H1 (cell line): ENCODE data around the gene DYDC1. TPM values are rescaled to one million over a fixed set of nuclear protein-coding genes. Genes with fewer than 3 reads are reported as not detected.

ENCODE experiments used
- CTCF ChIA-PET: fragments of 300-600 bp; sonication (Branson Sonifier 250); formaldehyde crosslinking; loops from one replicate; lab custom pipeline; 2021; ENCODE audit not compliant: partially characterized antibody; lab: Charles Lee
- POLR2A ChIA-PET: fragments of 300-600 bp; sonication (Branson Sonifier 250); formaldehyde crosslinking; loops from one replicate; lab custom pipeline; 2021; ENCODE audit warnings: inconsistent platforms; ENCODE audit not compliant: partially characterized antibody; lab: Charles Lee
- DNase-seq, 2 experiments: peaks; one replicate each; pipeline versions ENCODE4 v3.0.0 to v3.0.0-alpha.2; 2010 to 2022; ENCODE audit warnings: low spot score in 2 of 2, low read depth in 1 of 2, mixed read lengths in 1 of 2
- FAIRE-seq: peaks from 2 replicates; lab custom pipeline; 2011; peaks lifted over from hg19 to GRCh38; lab: Jason Lieb, UNC
- H2AFZ ChIP-seq: 2 replicates; pipeline ENCODE4 v1.8.1; 2012; ENCODE audit warnings: low read length, inconsistent platforms
- H2AK5ac ChIP-seq: 2 replicates; pipeline ENCODE4 v1.6.1; 2013; ENCODE audit warnings: low read depth, low read length
- H2BK120ac ChIP-seq: replicated peaks from 2 replicates; pipeline ENCODE3; 2013; ENCODE audit warnings: low read depth, low read length, inconsistent platforms
- H2BK12ac ChIP-seq: 2 replicates; pipeline ENCODE4 v1.6.1; 2013; ENCODE audit warnings: low read depth, low read length
- H2BK15ac ChIP-seq: 2 replicates; pipeline ENCODE4 v1.6.1; 2013; ENCODE audit warnings: low read length
- H2BK20ac ChIP-seq: 2 replicates; pipeline ENCODE4 v1.6.1; 2013; ENCODE audit warnings: low read length
- H2BK5ac ChIP-seq: 2 replicates; pipeline ENCODE4 v1.6.1; 2013; ENCODE audit warnings: low read depth, low read length
- H3K14ac ChIP-seq: 2 replicates; pipeline ENCODE4 v1.6.1; 2013; ENCODE audit warnings: inconsistent platforms; ENCODE audit not compliant: insufficient read length
- H3K18ac ChIP-seq: 2 replicates; pipeline ENCODE4 v1.6.1; 2013; ENCODE audit warnings: low read length; ENCODE audit errors: extremely low read depth
- H3K23ac ChIP-seq: 2 replicates; pipeline ENCODE4 v1.6.1; 2013; ENCODE audit warnings: inconsistent platforms; ENCODE audit not compliant: insufficient read length
- H3K23me2 ChIP-seq: 2 replicates; pipeline ENCODE4 v1.6.1; 2013; ENCODE audit warnings: low read depth, low read length
- H3K27ac ChIP-seq: 2 replicates; pipeline ENCODE4 v1.6.1; 2011; ENCODE audit warnings: low read depth, low read length, inconsistent platforms
- H3K27me3 ChIP-seq, 4 experiments: replicated peaks in 1 of 4; 1 replicate in 1 of 4; 2 replicates in 3 of 4; pipeline versions ENCODE4 v1.6.1 to v1.8.1; 2011 to 2013; ENCODE audit warnings: low read length in 3 of 4, mild to moderate bottlenecking in 3 of 4, inconsistent platforms in 2 of 4, mixed read lengths in 2 of 4, moderate library complexity in 1 of 4; ENCODE audit not compliant: control insufficient read depth in 3 of 4, insufficient read depth in 3 of 4; ENCODE audit errors: extremely low read depth in 1 of 4
- H3K36me3 ChIP-seq, 4 experiments: 2 replicates each; pipeline versions ENCODE4 v1.6.1 to v1.8.1; 2011 to 2013; ENCODE audit warnings: mild to moderate bottlenecking in 4 of 4, low read length in 3 of 4, moderate library complexity in 2 of 4, control low read depth in 1 of 4, inconsistent platforms in 1 of 4; ENCODE audit not compliant: insufficient read depth in 4 of 4, control insufficient read depth in 2 of 4
- H3K4ac ChIP-seq: replicated peaks from 2 replicates; pipeline ENCODE3; 2013; ENCODE audit warnings: low read length, low read depth, mixed read lengths, inconsistent platforms; ENCODE audit not compliant: insufficient read length
- H3K4me1 ChIP-seq, 4 experiments: replicated peaks in 1 of 4; 1 replicate in 1 of 4; 2 replicates in 3 of 4; pipeline versions ENCODE4 v1.6.1 to v1.8.1; 2011 to 2013; ENCODE audit warnings: low read length in 3 of 4, inconsistent platforms in 2 of 4, mixed read lengths in 1 of 4; ENCODE audit not compliant: insufficient read depth in 4 of 4, control insufficient read depth in 3 of 4
- H3K4me2 ChIP-seq, 2 experiments: 2 replicates each; pipeline versions ENCODE4 v1.6.1 to v1.8.1; 2011 to 2013; ENCODE audit warnings: low read depth in 2 of 2, low read length in 2 of 2, control low read depth in 1 of 2, inconsistent platforms in 1 of 2, mild to moderate bottlenecking in 1 of 2; ENCODE audit not compliant: insufficient read depth in 1 of 2
- H3K4me3 ChIP-seq, 4 experiments: fragments of 200-600, 300-600 bp in 1 of 4; sonication (generic), shearing (Covaris generic), sonication (Bioruptor Twin) in 1 of 4; 2 replicates each; pipeline versions ENCODE4 v1.5.1 to v1.8.1; 2011 to 2016; ENCODE audit warnings: low read length in 4 of 4, low read depth in 3 of 4, control low read depth in 2 of 4, inconsistent platforms in 2 of 4, mild to moderate bottlenecking in 2 of 4, mixed read lengths in 1 of 4, moderate library complexity in 1 of 4; ENCODE audit not compliant: insufficient read depth in 2 of 4; ENCODE audit errors: extremely low read depth in 1 of 4
- H3K56ac ChIP-seq: replicated peaks from 2 replicates; pipeline ENCODE3; 2013; ENCODE audit warnings: low read depth, mild to moderate bottlenecking, mixed read lengths, low read length, inconsistent platforms; ENCODE audit not compliant: insufficient read length
- H3K79me1 ChIP-seq: 2 replicates; pipeline ENCODE4 v1.6.1; 2013; ENCODE audit warnings: low read depth, low read length, control low read depth
- H3K79me2 ChIP-seq, 2 experiments: 2 replicates each; pipeline versions ENCODE4 v1.6.1 to v1.8.1; 2012 to 2013; ENCODE audit warnings: low read length in 2 of 2, mild to moderate bottlenecking in 2 of 2, inconsistent platforms in 1 of 2; ENCODE audit not compliant: insufficient read depth in 2 of 2, control insufficient read depth in 1 of 2
- H3K9ac ChIP-seq, 4 experiments: replicated peaks in 1 of 4; 1 replicate in 1 of 4; 2 replicates in 3 of 4; pipeline versions ENCODE4 v1.6.1 to v1.8.1; 2011 to 2013; ENCODE audit warnings: low read depth in 3 of 4, low read length in 3 of 4, control low read depth in 2 of 4, mild to moderate bottlenecking in 2 of 4, moderate library complexity in 2 of 4, inconsistent platforms in 1 of 4; ENCODE audit errors: extremely low read depth in 1 of 4
- H3K9me3 ChIP-seq, 2 experiments: 2 replicates each; pipeline versions ENCODE4 v1.6.1 to v1.8.1; 2012 to 2013; ENCODE audit warnings: mild to moderate bottlenecking in 2 of 2, moderate library complexity in 2 of 2, control low read depth in 1 of 2, inconsistent platforms in 1 of 2, low read depth in 1 of 2, low read length in 1 of 2, mixed read lengths in 1 of 2; ENCODE audit not compliant: insufficient read depth in 2 of 2
- H4K20me1 ChIP-seq, 2 experiments: replicated peaks in 1 of 2; 2 replicates each; pipeline versions ENCODE3 to v1.8.1; 2011 to 2013; ENCODE audit warnings: inconsistent platforms in 2 of 2, low read length in 2 of 2, mild to moderate bottlenecking in 1 of 2; ENCODE audit not compliant: insufficient read depth in 2 of 2, control insufficient read depth in 1 of 2
- H4K5ac ChIP-seq: 2 replicates; pipeline ENCODE4 v1.6.1; 2013; ENCODE audit warnings: low read length, low read depth, mixed read lengths, inconsistent platforms; ENCODE audit not compliant: insufficient read length
- H4K8ac ChIP-seq: 2 replicates; pipeline ENCODE4 v1.8.0; 2013; ENCODE audit warnings: mild to moderate bottlenecking, moderate library complexity, low read length, inconsistent platforms; ENCODE audit not compliant: insufficient read depth; ENCODE audit errors: extremely low read depth
- H4K91ac ChIP-seq: replicated peaks from 2 replicates; pipeline ENCODE3; 2013; ENCODE audit warnings: low read length, mixed read lengths, inconsistent platforms; ENCODE audit not compliant: insufficient read length
- FOSL1 ChIP-seq: IDR thresholded peaks from 2 replicates; pipeline ENCODE4 v1.6.1; 2011; ENCODE audit warnings: mild to moderate bottlenecking, low read depth, low read length, moderate library complexity; ENCODE audit not compliant: insufficient read depth
- RBBP5 ChIP-seq: IDR thresholded peaks from 2 replicates; pipeline ENCODE4 v1.7.1; 2012; ENCODE audit warnings: low read depth, mild to moderate bottlenecking, inconsistent platforms, low read length, moderate library complexity, borderline replicate concordance
- RXRA ChIP-seq: IDR thresholded peaks from 2 replicates; pipeline ENCODE4 v1.6.1; 2011; ENCODE audit warnings: low read depth, mild to moderate bottlenecking, low read length, moderate library complexity; ENCODE audit not compliant: insufficient read depth
- SP2 ChIP-seq: IDR thresholded peaks from 2 replicates; pipeline ENCODE4 v1.6.1; 2012; ENCODE audit warnings: mild to moderate bottlenecking, low read length, inconsistent platforms
- SP4 ChIP-seq: IDR thresholded peaks from 2 replicates; pipeline ENCODE4 v1.6.1; 2012; ENCODE audit warnings: low read length, inconsistent platforms
- TAF7 ChIP-seq: optimal IDR thresholded peaks from 2 replicates; pipeline ENCODE3; 2011; ENCODE audit warnings: low read depth, mild to moderate bottlenecking, inconsistent platforms, low read length, moderate library complexity, borderline replicate concordance
- TEAD4 ChIP-seq: IDR thresholded peaks from 2 replicates; pipeline ENCODE4 v1.6.1; 2012; ENCODE audit warnings: low read depth, low read length, inconsistent platforms, mixed read lengths
- WGBS, 2 experiments: shearing (Covaris generic) in 1 of 2; methylation state at CpG; one replicate each; pipeline versions ENCODE4 v1.1.6 to v1.1.7; 2013 to 2015; ENCODE audit warnings: low lambda C conversion rate in 2 of 2, mixed read lengths in 2 of 2, inconsistent platforms in 1 of 2, low coverage in 1 of 2, missing lambda C conversion rate in 1 of 2; ENCODE audit not compliant: insufficient replicate concordance in 2 of 2, insufficient coverage in 1 of 2, insufficient read length in 1 of 2; ENCODE audit errors: extremely low coverage in 1 of 2, missing lambda C conversion rate in 1 of 2; 5-methylcytosine and 5-hydroxymethylcytosine counted together
- polyA plus RNA-seq, 7 experiments: library from polyadenylated mRNA; depleted of rRNA in 3 of 7; stranded (reverse) in 5 of 7; unstranded in 2 of 7; fragments of >200 nt in 5 of 7; fragments of 200-250 nt in 2 of 7; gene quantifications; 1 replicate in 5 of 7; 2 replicates in 1 of 7; 4 replicates in 1 of 7; pipeline versions ENCODE4 v1.2.1 to v1.2.3, GENCODE V29; 2011 to 2013; ENCODE audit warnings: missing spikeins in 2 of 7, mixed read lengths in 2 of 7
- total RNA-seq: library from RNA; stranded (reverse); fragmentation: NEBNext Ultra II Directional; extraction: Animal tissue kit (Norgen Biotek cat#: 25700); gene quantifications from 2 replicates; pipeline ENCODE4 v1.2.1, GENCODE V29; 2021
- TF ChIP-seq, protein P1 (sequence below): IDR thresholded peaks from 2 replicates; pipeline ENCODE4 v1.6.1; 2012; ENCODE audit warnings: low read length, inconsistent platforms
- TF ChIP-seq, protein P2 (sequence below), 3 experiments: IDR thresholded peaks; 1 replicate in 2 of 3; 2 replicates in 1 of 3; pipeline versions ENCODE4 v1.5.1 to v1.6.1; 2011; ENCODE audit warnings: low read length in 3 of 3, mild to moderate bottlenecking in 3 of 3, inconsistent platforms in 2 of 3, low read depth in 1 of 3, moderate library complexity in 1 of 3; ENCODE audit not compliant: insufficient read depth in 1 of 3; ENCODE audit errors: control extremely low read depth in 1 of 3
- TF ChIP-seq, protein P3 (sequence below): IDR thresholded peaks from 2 replicates; pipeline ENCODE4 v1.6.1; 2011; ENCODE audit warnings: low read depth, mild to moderate bottlenecking, low read length; ENCODE audit not compliant: insufficient read depth

Gene DYDC1
- total and polyA plus RNA-seq, 2 of the 8 experiments (the other 6 are each of a cell fraction or from before 2014, with no cell fraction given), result not detected

DNA sequence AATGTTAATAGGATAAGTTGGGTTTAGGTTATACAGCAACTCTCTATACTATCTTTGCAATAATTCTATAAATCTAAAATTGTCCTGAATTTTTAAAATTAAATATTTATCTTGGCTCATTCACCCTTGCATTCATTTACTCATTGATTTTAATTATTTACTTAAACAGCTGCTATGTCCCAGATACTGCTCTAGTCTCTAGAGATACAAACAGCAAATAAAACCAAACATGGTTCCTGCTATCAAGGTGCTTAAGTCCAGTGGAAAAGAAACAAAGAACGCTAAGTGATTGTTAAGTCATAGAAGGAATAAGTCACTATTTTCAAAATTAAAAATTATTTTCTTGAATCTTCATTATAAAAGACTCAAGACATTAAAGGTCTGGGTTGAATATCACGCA lies 37.2 kb downstream of the DYDC1 start:
- H3K18ac ChIP-seq, result no peak overlapping the region
- no peak overlapping the region for H2AK5ac ChIP-seq
- H4K91ac ChIP-seq, result no peak overlapping the region
- no peaks in the 10 kb centered on the region for H3K79me2 ChIP-seq
- H2BK5ac ChIP-seq, result no peak overlapping the region
- H3K23me2 ChIP-seq, result no peaks in the 10 kb centered on the region
- no peaks in the 10 kb centered on the region for H3K36me3 ChIP-seq
- H3K14ac ChIP-seq, result no peak overlapping the region
- no peaks in the 10 kb centered on the region; a peak in 1 of 4 replicates for H3K9me3 ChIP-seq
- no peak overlapping the region for H2BK120ac ChIP-seq
- H2BK15ac ChIP-seq, result no peak overlapping the region
- H3K4me2 ChIP-seq, result no peak overlapping the region
- H4K5ac ChIP-seq, result no peak overlapping the region
- H2AFZ ChIP-seq, result no peak overlapping the region
- H3K23ac ChIP-seq, result no peak overlapping the region
- no peak overlapping the region for H3K4me3 ChIP-seq
- H3K56ac ChIP-seq, result no peak overlapping the region
- H3K27me3 ChIP-seq, result no peaks in the 10 kb centered on the region
- H3K4me1 ChIP-seq, result no peaks in the 10 kb centered on the region
- 88% methylated on average over 2 of the region's 2 CpGs; no CpG with 5 or more reads in 1 of the 2 experiments for WGBS, 2 experiments
- ChIA-PET CTCF (no interaction called here), POLR2A (no interaction called here)
- H3K9ac ChIP-seq, result no peak overlapping the region
- no peaks in the 10 kb centered on the region for H3K79me1 ChIP-seq
- H3K4ac ChIP-seq, result no peak overlapping the region
- H3K27ac ChIP-seq, result no peak overlapping the region
- H2BK20ac ChIP-seq, result no peak overlapping the region
- H4K8ac ChIP-seq, result no peak overlapping the region
- FAIRE-seq (no peak), DNase-seq (no peak)
- H2BK12ac ChIP-seq, result no peak overlapping the region
- no peaks in the 10 kb centered on the region for H4K20me1 ChIP-seq
- TF ChIP-seq TAF7, result no peak
- TF ChIP-seq RBBP5, result no peak
- no peak for TF ChIP-seq SP2
- TF ChIP-seq SP4, result no peak
- TF ChIP-seq, protein P1, sequence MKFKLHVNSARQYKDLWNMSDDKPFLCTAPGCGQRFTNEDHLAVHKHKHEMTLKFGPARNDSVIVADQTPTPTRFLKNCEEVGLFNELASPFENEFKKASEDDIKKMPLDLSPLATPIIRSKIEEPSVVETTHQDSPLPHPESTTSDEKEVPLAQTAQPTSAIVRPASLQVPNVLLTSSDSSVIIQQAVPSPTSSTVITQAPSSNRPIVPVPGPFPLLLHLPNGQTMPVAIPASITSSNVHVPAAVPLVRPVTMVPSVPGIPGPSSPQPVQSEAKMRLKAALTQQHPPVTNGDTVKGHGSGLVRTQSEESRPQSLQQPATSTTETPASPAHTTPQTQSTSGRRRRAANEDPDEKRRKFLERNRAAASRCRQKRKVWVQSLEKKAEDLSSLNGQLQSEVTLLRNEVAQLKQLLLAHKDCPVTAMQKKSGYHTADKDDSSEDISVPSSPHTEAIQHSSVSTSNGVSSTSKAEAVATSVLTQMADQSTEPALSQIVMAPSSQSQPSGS, result no peak
- TF ChIP-seq, protein P2, sequence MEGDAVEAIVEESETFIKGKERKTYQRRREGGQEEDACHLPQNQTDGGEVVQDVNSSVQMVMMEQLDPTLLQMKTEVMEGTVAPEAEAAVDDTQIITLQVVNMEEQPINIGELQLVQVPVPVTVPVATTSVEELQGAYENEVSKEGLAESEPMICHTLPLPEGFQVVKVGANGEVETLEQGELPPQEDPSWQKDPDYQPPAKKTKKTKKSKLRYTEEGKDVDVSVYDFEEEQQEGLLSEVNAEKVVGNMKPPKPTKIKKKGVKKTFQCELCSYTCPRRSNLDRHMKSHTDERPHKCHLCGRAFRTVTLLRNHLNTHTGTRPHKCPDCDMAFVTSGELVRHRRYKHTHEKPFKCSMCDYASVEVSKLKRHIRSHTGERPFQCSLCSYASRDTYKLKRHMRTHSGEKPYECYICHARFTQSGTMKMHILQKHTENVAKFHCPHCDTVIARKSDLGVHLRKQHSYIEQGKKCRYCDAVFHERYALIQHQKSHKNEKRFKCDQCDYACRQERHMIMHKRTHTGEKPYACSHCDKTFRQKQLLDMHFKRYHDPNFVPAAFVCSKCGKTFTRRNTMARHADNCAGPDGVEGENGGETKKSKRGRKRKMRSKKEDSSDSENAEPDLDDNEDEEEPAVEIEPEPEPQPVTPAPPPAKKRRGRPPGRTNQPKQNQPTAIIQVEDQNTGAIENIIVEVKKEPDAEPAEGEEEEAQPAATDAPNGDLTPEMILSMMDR (IDR thresholded peaks at IDR 0.05; ENCODE audit: control extremely low read depth in 1 of 3, insufficient read depth in 1 of 3, low read depth in 1 of 3, low read length in 3 of 3), result no peak
- TF ChIP-seq RXRA, result no peak
- TF ChIP-seq TEAD4, result no peak
- no peak for TF ChIP-seq FOSL1
- TF ChIP-seq, protein P3, sequence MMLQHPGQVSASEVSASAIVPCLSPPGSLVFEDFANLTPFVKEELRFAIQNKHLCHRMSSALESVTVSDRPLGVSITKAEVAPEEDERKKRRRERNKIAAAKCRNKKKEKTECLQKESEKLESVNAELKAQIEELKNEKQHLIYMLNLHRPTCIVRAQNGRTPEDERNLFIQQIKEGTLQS, result no peak
